Neutrophil (primary cell): Measurements from ENCODE around the gene VCAM1.

Source experiments
- H3K27ac ChIP-seq: fragments of 200-600 bp; sonication (generic); 2 replicates; pipeline ENCODE4 v1.5.1; 2016; ENCODE audit warnings: mild to moderate bottlenecking, moderate library complexity
- H3K27me3 ChIP-seq: fragments of 200-600 bp; sonication (generic); 2 replicates; pipeline ENCODE4 v1.6.0; 2016; ENCODE audit warnings: mild to moderate bottlenecking
- H3K36me3 ChIP-seq: fragments of 200-600 bp; sonication (generic); 2 replicates; pipeline ENCODE4 v1.5.1; 2017
- H3K4me1 ChIP-seq, 2 experiments: fragments of 200-600 bp in 1 of 2; sonication (generic) in 1 of 2; 1 replicate in 1 of 2; 2 replicates in 1 of 2; pipeline versions ENCODE4 v1.5.1 to v1.6.1; 2013 to 2016; ENCODE audit warnings: low read depth in 1 of 2, low read length in 1 of 2, mild to moderate bottlenecking in 1 of 2, moderate library complexity in 1 of 2; ENCODE audit not compliant: control insufficient read depth in 1 of 2, insufficient read depth in 1 of 2
- H3K4me3 ChIP-seq, 2 experiments: fragments of 200-600 bp in 1 of 2; sonication (generic) in 1 of 2; 1 replicate in 1 of 2; 2 replicates in 1 of 2; pipeline ENCODE4 v1.5.1; 2013 to 2016; ENCODE audit warnings: low read depth in 1 of 2, low read length in 1 of 2, mild to moderate bottlenecking in 1 of 2, moderate library complexity in 1 of 2
- H3K9me3 ChIP-seq: fragments of 200-600 bp; sonication (generic); 2 replicates; pipeline ENCODE4 v1.5.1; 2016
- CTCF ChIP-seq: fragments of 200-600 bp; sonication (generic); IDR thresholded peaks from 2 replicates; pipeline ENCODE4 v1.5.1; 2016; ENCODE audit warnings: antibody characterized with exemption

VCAM1 gene

GRCh38 chr1:100752791-100753190 lies 33.2 kb downstream of the VCAM1 start:
- H3K27ac ChIP-seq: no peak overlapping the region
- no peaks in the 10 kb centered on the region for H3K4me1 ChIP-seq
- no peak for TF ChIP-seq CTCF
- no peak overlapping the region for H3K4me3 ChIP-seq
- no peaks in the 10 kb centered on the region for H3K27me3 ChIP-seq
- H3K36me3 ChIP-seq: no peaks in the 10 kb centered on the region
- H3K9me3 ChIP-seq: no peaks in the 10 kb centered on the region

DNA sequence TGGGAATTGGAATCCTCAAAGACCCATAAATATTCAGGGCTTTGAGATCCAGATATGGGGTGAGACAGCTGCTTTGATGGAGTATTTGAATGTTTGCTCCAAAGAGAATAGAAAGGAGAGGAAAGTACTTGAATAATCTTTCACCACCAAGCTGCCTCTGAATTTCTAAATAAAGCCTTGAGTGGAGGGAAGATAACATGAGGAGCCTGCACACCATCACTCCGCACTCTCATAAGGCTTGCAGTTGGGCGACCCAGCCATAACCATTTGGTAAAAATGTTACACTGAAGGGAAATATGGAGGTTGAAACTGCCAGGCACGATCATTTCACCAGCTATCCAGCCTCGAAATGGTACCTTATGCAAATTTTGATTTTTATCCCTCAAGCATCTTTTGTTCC lies 38.4 kb downstream of the VCAM1 start:
- H3K4me1 ChIP-seq: no peaks in the 10 kb centered on the region
- no peak for TF ChIP-seq CTCF

DNA sequence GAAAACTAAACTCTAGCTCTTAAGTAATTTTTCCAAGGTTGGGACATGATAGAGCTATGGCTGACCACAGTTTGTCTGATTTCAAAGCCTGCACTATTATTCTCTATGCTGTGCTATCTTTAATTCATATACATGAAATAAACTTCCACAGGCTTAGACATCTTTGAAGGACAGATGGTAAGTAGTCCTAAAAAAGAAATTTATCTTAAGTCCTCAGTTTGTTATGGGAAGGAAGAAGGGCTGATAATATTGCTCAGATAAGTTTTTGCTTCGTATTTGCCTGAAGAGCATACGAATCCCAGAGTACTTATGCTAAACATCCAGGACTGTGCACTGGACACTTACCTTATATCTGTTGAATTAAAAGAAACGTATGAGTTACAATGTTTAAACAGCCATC lies 39.6 kb downstream of the VCAM1 start:
- H3K36me3 ChIP-seq: no peaks in the 10 kb centered on the region
- no peak overlapping the region for H3K4me3 ChIP-seq
- no peak overlapping the region for H3K27ac ChIP-seq
- H3K9me3 ChIP-seq: no peaks in the 10 kb centered on the region
- H3K4me1 ChIP-seq: no peaks in the 10 kb centered on the region
- TF ChIP-seq CTCF: no peak
- H3K27me3 ChIP-seq: no peaks in the 10 kb centered on the region

More for the DNA sequence above, 38.4 kb downstream of the VCAM1 start:
- Histone ChIP-seq H3K9me3 (no peaks in the 10 kb centered on the region), H3K4me3 (no peak overlapping the region), H3K36me3 (no peaks in the 10 kb centered on the region), H3K27me3 (no peaks in the 10 kb centered on the region), H3K27ac (no peak overlapping the region)

DNA sequence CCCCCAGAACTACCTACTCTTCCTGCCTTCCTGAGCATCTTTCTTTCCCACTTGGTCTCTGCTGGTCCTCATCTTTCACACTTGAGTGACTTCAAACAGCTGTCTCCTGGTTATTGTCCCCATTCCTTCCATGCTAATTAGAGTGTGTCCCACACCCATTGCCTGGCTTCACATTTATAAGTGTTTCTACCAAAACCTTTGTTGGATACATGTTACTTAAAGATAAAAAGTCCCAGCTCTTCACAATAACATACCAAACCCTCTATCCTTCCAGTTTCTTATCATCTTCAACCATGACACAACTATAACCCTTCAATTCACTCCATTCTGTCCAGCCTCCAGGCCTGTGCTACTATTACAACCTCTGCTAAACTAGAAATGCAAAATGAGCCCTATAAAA lies 41.0 kb downstream of the VCAM1 start:
- Histone ChIP-seq H3K4me1 (no peaks in the 10 kb centered on the region), H3K27ac (no peak overlapping the region), H3K36me3 (no peaks in the 10 kb centered on the region), H3K27me3 (no peaks in the 10 kb centered on the region), H3K4me3 (no peak overlapping the region), H3K9me3 (no peaks in the 10 kb centered on the region)
- TF ChIP-seq CTCF: no peak

GRCh38 chr1:100762461-100762860 lies 42.9 kb downstream of the VCAM1 start:
- Histone ChIP-seq H3K36me3 (no peaks in the 10 kb centered on the region), H3K27me3 (no peaks in the 10 kb centered on the region), H3K4me1 (no peaks in the 10 kb centered on the region)

More at GRCh38 chr1:100762461-100762860, 42.9 kb downstream of the VCAM1 start:
- H3K9me3 ChIP-seq: no peaks in the 10 kb centered on the region
- H3K27ac ChIP-seq: no peak overlapping the region
- no peak overlapping the region for H3K4me3 ChIP-seq
- no peak for TF ChIP-seq CTCF
